ENCODE data around the gene OR10A4. TPM values are rescaled to one million over a fixed set of nuclear protein-coding genes. Genes with fewer than 3 reads are reported as not detected.
"Not testable (repeated sequence)": the region's sequence is repeated elsewhere in the genome, so short reads cannot be mapped to it uniquely, and the experiment has no call there.

The OR10A4 gene
- total RNA-seq, 1 donor from 2014 or later, result not detected

DNA sequence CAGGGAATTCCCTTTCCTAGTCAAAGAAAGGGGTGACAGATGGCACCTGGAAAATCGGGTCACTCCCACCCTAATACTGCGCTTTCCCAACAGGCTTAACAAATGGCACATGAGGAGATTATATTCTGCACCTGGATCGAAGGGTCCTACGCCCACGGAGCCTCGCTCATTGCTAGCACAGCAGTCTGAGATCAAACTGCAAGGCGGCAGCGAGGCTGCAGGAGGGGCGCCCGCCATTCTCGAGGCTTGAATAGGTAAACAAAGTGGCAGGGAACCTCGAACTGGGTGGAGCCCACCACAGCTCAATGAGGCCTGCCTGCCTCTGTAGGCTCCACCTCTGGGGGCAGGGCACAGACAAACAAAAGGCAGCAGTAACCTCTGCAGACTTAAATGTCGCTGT is 28.4 kb downstream of the OR10A4 start:
- H3K4me1 Mint-ChIP-seq (ENCODE audit: low read depth); DNase-seq (ENCODE audit: low spot score); H3K9me3 Mint-ChIP-seq; H3K27ac Mint-ChIP-seq; intact Hi-C loops (cut with micrococcal nuclease); H3K36me3 Mint-ChIP-seq (ENCODE audit: low read depth); H3K4me3 Mint-ChIP-seq (ENCODE audit: low read depth); H3K27me3 Mint-ChIP-seq (ENCODE audit: low read depth): not testable (repeated sequence)

DNA sequence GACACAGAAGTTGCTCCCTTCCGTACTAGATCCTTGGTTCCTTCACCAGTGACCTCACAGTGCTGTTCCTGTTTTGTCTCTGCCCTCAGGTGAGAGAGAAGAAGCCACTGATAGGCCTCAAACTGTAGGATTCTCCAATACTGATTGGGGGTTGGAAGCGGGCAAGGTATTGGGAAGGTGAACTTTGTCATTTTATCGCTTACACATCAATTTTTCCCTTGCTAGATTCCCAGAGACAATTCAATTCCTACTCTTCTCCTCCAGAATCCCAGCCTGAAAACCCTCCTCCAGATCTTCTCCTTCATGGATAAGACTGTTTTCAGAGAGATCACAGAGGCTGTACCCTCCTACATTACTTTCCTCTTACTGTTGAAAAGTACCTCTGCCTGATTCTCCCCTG is 35.0 kb downstream of the OR10A4 start:
- intact Hi-C loops (cut with micrococcal nuclease), result no loop called here
- Mint-ChIP-seq H3K4me3 (ENCODE audit: low read depth) (no peak overlapping the region), H3K36me3 (ENCODE audit: low read depth) (no peaks in the 10 kb centered on the region), H3K9me3 (no peaks in the 10 kb centered on the region), H3K4me1 (ENCODE audit: low read depth) (no peaks in the 10 kb centered on the region), H3K27me3 (ENCODE audit: low read depth) (no peaks in the 10 kb centered on the region), H3K27ac (no peak overlapping the region)
- no peak for DNase-seq (ENCODE audit: low spot score)

DNA sequence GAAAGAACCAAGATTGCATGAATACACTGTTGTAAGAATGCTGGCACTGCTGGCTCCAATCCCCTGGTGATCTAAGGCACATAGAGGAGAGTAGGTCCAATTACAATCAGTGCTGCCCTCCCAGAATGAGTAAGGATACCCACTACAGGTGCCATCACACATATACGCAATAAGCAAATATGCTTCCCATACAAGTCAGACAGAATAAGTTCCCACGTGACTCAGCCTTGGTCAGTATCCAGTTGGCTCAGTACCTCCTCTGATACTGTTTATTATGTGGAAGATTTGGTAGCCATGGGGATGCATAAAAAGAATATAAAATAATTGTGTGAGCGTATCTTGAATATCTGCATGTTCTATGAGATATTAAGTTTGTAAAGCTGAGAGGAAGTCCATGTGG is 35.5 kb downstream of the OR10A4 start:
- H3K36me3 Mint-ChIP-seq (ENCODE audit: low read depth), result no peaks in the 10 kb centered on the region

DNA sequence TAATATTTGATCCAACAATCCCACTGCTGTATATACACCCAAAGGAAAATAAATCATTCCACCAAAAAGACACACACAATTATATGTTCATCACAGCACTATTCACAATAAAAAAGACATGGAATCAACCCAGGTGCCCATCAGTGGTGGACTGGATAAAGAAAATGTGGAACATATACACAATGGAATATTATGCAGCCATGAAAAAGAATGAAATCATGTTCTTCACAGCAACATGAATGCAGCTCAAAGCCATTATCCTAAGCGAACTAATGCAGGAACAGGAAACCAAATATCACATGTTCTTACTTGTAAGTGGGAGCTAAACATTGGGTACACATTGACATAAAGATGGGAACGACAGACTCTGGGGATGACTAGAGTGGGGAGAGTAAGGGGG is 43.3 kb downstream of the OR10A4 start:
- DNase-seq (ENCODE audit: low spot score), result no peak
- peaks cover 2% of the 10 kb centered on the region for H3K4me1 Mint-ChIP-seq (ENCODE audit: low read depth)
- intact Hi-C loops (cut with micrococcal nuclease), result no loop called here
- no peak overlapping the region for H3K4me3 Mint-ChIP-seq (ENCODE audit: low read depth)
- H3K36me3 Mint-ChIP-seq (ENCODE audit: low read depth), result no peaks in the 10 kb centered on the region
- H3K27ac Mint-ChIP-seq, result no peak overlapping the region
- peaks cover 12% of the 10 kb centered on the region for H3K27me3 Mint-ChIP-seq (ENCODE audit: low read depth)
- H3K9me3 Mint-ChIP-seq, result peaks cover 4% of the 10 kb centered on the region

More for the DNA sequence above, 35.5 kb downstream of the OR10A4 start:
- H3K4me1 Mint-ChIP-seq (ENCODE audit: low read depth), result no peaks in the 10 kb centered on the region
- H3K4me3 Mint-ChIP-seq (ENCODE audit: low read depth), result no peak overlapping the region
- no peak for DNase-seq (ENCODE audit: low spot score)
- no peak overlapping the region for H3K27ac Mint-ChIP-seq
- H3K9me3 Mint-ChIP-seq, result no peaks in the 10 kb centered on the region
- H3K27me3 Mint-ChIP-seq (ENCODE audit: low read depth), result no peaks in the 10 kb centered on the region
- intact Hi-C loops (cut with micrococcal nuclease), result no loop called here

DNA sequence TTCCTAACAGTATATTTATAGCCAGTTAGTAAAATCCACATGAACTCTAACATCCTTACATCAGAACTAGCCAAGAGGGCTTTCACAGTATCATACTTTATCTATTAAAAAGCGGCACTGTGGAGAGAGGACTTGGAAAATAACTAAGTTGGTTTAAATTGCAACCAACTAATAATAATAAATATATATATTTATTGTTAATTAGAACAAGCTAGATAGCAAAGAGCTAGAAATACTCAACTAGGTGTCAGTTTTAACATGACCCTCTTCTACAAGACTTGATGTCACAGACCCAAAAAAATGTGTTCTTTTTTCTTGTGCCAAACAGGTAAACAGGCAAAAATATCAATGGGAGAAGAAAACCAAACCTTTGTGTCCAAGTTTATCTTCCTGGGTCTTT is 44.3 kb downstream of the OR10A4 start, which contains the start of gene OR2D3:
Gene OR2D3, plus strand, starts transcription at position 301 of the 400 bp plus-strand sequence. Its CDS starts 0 bp downstream, at position 301.
- Mint-ChIP-seq H3K9me3 (peaks cover 4% of the 10 kb centered on the region), H3K4me3 (ENCODE audit: low read depth) (no peak within 1 kb of the TSS), H3K27me3 (ENCODE audit: low read depth) (peaks cover 17% of the 10 kb centered on the region), H3K36me3 (ENCODE audit: low read depth) (no peaks in the 10 kb centered on the region), H3K4me1 (ENCODE audit: low read depth) (peaks cover 7% of the 10 kb centered on the region), H3K27ac (no peak within 1 kb of the TSS)
- no peak for DNase-seq (ENCODE audit: low spot score)
- intact Hi-C loops (cut with micrococcal nuclease), result no loop called here

DNA sequence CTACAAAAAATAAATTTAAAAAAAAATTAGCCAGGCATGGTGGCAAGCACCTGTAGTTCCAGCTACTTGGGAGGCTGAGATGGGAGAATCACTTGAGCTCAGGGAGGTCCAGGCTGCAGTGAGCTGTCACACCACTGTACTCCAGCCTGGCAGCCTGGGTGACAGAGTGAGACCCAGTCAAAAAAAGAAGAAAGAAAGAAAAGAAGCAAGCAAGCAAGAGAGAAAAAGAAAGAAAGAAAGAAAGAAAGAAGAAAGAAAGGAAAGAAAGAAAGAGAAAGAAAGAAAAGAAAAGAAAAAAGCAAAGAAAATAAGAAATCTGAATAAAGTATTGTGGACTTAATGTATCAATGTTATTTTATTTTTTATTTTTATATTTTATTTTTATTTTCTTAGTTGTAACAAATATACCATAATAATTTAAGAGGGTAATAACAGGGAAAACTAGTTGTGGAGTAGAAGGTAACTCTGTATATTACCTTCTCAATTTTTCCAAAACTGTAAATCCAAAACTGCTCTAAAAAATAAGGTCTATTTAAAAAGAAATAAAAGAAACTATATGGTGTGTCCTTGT is 48.7 kb downstream of the OR10A4 start:
- Mint-ChIP-seq H3K27me3 (ENCODE audit: low read depth) (peaks cover 36% of the 10 kb centered on the region), H3K4me3 (ENCODE audit: low read depth) (peak overlapping the region; percentile 83), H3K27ac (no peak overlapping the region), H3K9me3 (no peaks in the 10 kb centered on the region), H3K36me3 (ENCODE audit: low read depth) (no peaks in the 10 kb centered on the region), H3K4me1 (ENCODE audit: low read depth) (peaks cover 24% of the 10 kb centered on the region)
- no peak for DNase-seq (ENCODE audit: low spot score)
- intact Hi-C loops (cut with micrococcal nuclease), result loop anchor here (5.0 kb wide), 1 partner anchor 178 kb away; no protein-coding TSS in a partner anchor

DNA sequence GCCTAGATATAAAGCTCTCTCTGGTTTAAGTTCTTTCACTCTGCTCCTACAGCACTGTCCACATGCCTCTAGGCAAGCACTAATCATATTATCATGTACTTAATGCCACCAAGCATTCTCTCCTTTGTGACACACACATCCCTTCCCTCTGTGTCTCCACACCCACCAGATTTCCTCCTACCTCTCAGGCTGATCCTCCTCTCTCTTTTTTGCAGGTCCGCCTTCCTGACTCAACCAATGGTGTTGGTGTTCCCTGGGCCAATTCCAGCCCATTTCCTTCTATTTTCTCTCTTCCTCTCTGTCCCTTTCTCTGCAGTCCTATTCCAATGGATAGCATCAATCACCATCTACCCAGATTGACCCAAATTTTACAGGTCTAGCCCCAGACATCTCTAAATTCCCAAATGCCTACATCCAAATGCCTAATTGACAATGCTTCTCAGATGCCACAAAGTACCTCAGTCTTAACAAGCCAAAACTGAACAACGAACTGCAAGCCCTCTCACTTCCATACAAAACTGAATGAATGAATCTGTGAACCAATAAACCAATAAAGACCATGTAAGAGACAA is 49.3 kb downstream of the OR10A4 start:
- Mint-ChIP-seq H3K27me3 (ENCODE audit: low read depth) (peaks cover 36% of the 10 kb centered on the region), H3K27ac (peak overlapping the region; percentile 47), H3K4me3 (ENCODE audit: low read depth) (peak overlapping the region; percentile 83), H3K4me1 (ENCODE audit: low read depth) (peaks cover 27% of the 10 kb centered on the region), H3K36me3 (ENCODE audit: low read depth) (no peaks in the 10 kb centered on the region), H3K9me3 (no peaks in the 10 kb centered on the region)
- intact Hi-C loops (cut with micrococcal nuclease), result loop anchor here (5.0 kb wide), 1 partner anchor 178 kb away; no protein-coding TSS in a partner anchor
- DNase-seq (ENCODE audit: low spot score), result no peak

DNA sequence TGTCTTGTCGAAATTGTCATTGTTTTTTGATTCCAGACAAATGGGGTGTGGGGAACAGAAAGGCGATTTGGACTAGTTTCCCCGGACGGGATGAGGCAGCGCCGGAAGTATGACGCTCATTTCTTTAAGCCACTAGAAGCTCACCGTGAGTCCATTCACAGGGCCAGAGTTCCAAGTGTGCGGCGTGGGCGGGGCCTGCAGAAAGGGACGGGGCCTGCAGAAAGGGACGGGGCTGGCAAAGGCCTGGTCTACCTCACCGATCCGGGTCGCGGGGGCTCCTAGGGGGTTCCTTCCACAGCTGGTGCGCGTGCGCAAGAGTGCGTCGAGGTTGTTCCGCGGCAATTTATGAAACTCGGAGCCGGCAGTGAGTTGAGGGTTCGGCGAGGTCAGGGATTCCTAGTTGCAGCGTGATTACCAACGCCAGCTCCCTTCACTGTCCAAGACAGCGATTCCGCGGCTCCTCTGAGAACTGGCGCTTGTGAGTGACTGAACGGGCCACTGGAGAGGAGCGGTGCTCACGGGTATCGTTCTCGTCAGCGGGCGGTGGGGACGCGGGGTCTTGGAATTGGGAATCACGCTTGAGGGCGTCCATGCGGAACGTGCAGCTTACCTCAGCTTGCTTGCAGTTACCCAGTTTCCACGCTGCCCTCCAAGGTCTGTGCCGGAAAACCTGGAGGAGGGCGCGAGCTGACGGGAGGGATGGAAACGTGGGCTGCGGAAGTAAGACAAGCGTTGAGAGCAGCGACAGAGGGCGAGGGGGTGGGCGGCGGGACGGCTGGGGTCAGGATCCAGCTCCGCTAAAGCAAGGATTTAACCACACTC is 50.0 kb downstream of the OR10A4 start, which contains the start of gene ZNF215:
Gene ZNF215, plus strand, starts transcription at position 219 of the 822 bp plus-strand sequence. CDS start 5,847 bp downstream, outside the sequence.
- Mint-ChIP-seq H3K4me3 (ENCODE audit: low read depth) (peak within 1 kb of the TSS; percentile 83), H3K27me3 (ENCODE audit: low read depth) (peaks cover 36% of the 10 kb centered on the region), H3K9me3 (no peaks in the 10 kb centered on the region), H3K36me3 (ENCODE audit: low read depth) (no peaks in the 10 kb centered on the region), H3K27ac (peak within 1 kb of the TSS; percentile 47), H3K4me1 (ENCODE audit: low read depth) (peaks cover 32% of the 10 kb centered on the region)
- intact Hi-C loops (cut with micrococcal nuclease), result loop anchor here (5.0 kb wide), 1 partner anchor 179 kb away; no protein-coding TSS in a partner anchor
- DNase-seq (ENCODE audit: low spot score), result peak; percentile 45

DNA sequence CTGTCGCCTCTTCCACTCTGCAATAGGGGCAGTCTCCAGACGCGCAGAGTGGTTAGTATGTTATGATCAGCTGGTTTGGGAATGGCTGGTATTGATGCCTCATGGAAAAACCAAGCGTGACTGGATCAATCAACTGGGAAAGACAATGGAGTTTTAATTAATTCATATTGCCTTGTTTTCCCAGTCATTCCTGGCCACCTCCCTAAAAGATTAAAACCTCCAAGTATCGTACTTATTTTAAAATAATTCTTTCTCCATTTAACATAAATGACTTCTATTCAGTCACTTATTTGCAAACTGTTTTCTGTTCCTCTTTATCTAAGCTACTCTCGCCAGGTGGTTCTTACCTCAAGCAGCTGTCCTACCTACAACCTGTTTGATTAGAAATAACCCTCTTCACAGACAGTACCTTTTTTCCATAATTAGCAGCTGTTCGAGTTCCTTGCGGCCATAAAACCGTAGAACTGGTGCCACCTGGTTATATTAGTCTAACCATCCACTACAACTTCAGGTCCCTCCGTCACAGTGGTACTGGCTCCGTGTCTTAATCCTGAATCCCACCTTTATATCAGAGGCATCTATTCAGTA is 50.7 kb downstream of the OR10A4 start:
- H3K9me3 Mint-ChIP-seq, result no peaks in the 10 kb centered on the region
- DNase-seq (ENCODE audit: low spot score), result no peak
- H3K27ac Mint-ChIP-seq, result peak overlapping the region; percentile 47
- peak overlapping the region; percentile 83 for H3K4me3 Mint-ChIP-seq (ENCODE audit: low read depth)
- peaks cover 36% of the 10 kb centered on the region for H3K27me3 Mint-ChIP-seq (ENCODE audit: low read depth)
- intact Hi-C loops (cut with micrococcal nuclease), result loop anchor here (5.0 kb wide), 1 partner anchor 180 kb away; no protein-coding TSS in a partner anchor
- peaks cover 35% of the 10 kb centered on the region for H3K4me1 Mint-ChIP-seq (ENCODE audit: low read depth)
- peaks cover under 1% of the 10 kb centered on the region for H3K36me3 Mint-ChIP-seq (ENCODE audit: low read depth)

Other genes starting within 250 kb of the OR10A4 start
- gene DCHS1, start 220.8 kb upstream of the OR10A4 start, total RNA-seq, result 0.51 and 0.57 TPM in 2 replicates
- 103 and 108 TPM in 2 replicates for gene MRPL17, start 193.3 kb upstream of the OR10A4 start, total RNA-seq
- 0.34 and 0.60 TPM in 2 replicates for gene OR2AG2, start 104.6 kb upstream of the OR10A4 start, total RNA-seq
- gene OR2AG1, start 93.6 kb upstream of the OR10A4 start, total RNA-seq, result not detected in 2 replicates
- 0.32 and 0.53 TPM in 2 replicates for gene OR6A2, start 76.9 kb upstream of the OR10A4 start, total RNA-seq
- gene OR10A5, start 30.9 kb upstream of the OR10A4 start, total RNA-seq, result not detected in 2 replicates
- gene OR10A2, start 13.6 kb upstream of the OR10A4 start, total RNA-seq, result 0.02 TPM in 1 of 2 replicates, not detected in the other
- 0.94 and 1.4 TPM in 2 replicates for gene OR2D2, start 15.9 kb downstream of the OR10A4 start, total RNA-seq
- not detected in 2 replicates for gene OR2D3, start 44.4 kb downstream of the OR10A4 start, total RNA-seq
- 5.1 and 6.7 TPM in 2 replicates for gene ZNF215, start 49.8 kb downstream of the OR10A4 start, total RNA-seq
- not detected in 2 replicates for gene ZNF214, start 143.7 kb downstream of the OR10A4 start, total RNA-seq
- 0.28 and 0.39 TPM in 2 replicates for gene NLRP14, start 143.9 kb downstream of the OR10A4 start, total RNA-seq
- 0.09 TPM in 1 of 2 replicates, not detected in the other for gene RBMXL2, start 212.4 kb downstream of the OR10A4 start, total RNA-seq